Skeletal muscle satellite cell (primary cell): ENCODE data around the gene MORN4.
"Not testable (repeated sequence)": the region's sequence is repeated elsewhere in the genome, so short reads cannot be mapped to it uniquely, and the experiment has no call there.

Experiments used
- H3K27me3 ChIP-seq: 2 replicates; pipeline ENCODE4 v1.7.0; 2013; ENCODE audit warnings: low read length; ENCODE audit not compliant: control insufficient read depth, insufficient read depth
- H3K36me3 ChIP-seq: 2 replicates; pipeline ENCODE4 v1.7.0; 2013; ENCODE audit warnings: mild to moderate bottlenecking, control low read depth, low read length; ENCODE audit not compliant: insufficient read depth
- H3K4me1 ChIP-seq: 2 replicates; pipeline ENCODE4 v1.7.0; 2013; ENCODE audit warnings: low read length; ENCODE audit not compliant: control insufficient read depth, insufficient read depth
- H3K4me2 ChIP-seq: 2 replicates; pipeline ENCODE4 v1.7.0; 2013; ENCODE audit warnings: mild to moderate bottlenecking, low read length
- H3K4me3 ChIP-seq: 2 replicates; pipeline ENCODE4 v1.7.0; 2013; ENCODE audit warnings: low read length
- H3K9ac ChIP-seq: 2 replicates; pipeline ENCODE4 v1.7.0; 2013; ENCODE audit warnings: mild to moderate bottlenecking, low read depth, low read length, moderate library complexity
- H3K9me3 ChIP-seq: replicated peaks from 2 replicates; pipeline ENCODE4 v1.7.0; 2013; ENCODE audit warnings: mild to moderate bottlenecking, control low read depth, low read length

MORN4 gene

GRCh38 chr10:97640174-97640867, 7.0 kb upstream of the MORN4 start, which contains the start of gene PI4K2A:
Gene PI4K2A (plus strand): TSS chr10:97640671. CDS start chr10:97640743, 72 bp downstream.
- H3K36me3 ChIP-seq: peaks cover 15% of the 10 kb centered on the region
- H3K27me3 ChIP-seq: no peaks in the 10 kb centered on the region
- H3K4me3 ChIP-seq: peak within 1 kb of the TSS; percentile 97
- H3K4me2 ChIP-seq: peak within 1 kb of the TSS; percentile 87
- peaks cover 12% of the 10 kb centered on the region for H3K4me1 ChIP-seq
- no peaks in the 10 kb centered on the region for H3K9me3 ChIP-seq
- peak within 1 kb of the TSS; percentile 96 for H3K9ac ChIP-seq

DNA sequence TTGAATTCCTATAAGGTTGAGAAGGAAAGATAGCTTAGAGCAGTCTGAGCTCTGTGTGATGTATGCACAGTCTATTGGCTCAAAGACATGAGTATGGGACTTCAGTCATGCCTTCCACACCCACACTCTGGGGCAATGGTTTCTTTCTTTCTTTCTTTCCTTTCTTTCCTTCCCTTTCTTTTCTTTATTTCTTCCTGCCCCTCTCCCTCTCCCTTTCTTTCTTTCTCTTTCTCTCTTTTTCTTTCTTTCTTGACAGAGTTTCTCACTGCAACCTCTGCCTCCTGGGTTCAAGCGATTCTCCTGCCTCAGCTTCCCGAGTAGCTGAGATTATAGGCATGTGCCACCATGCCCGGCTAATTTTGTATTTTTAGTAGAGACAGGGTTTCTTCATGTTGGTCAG, 5.8 kb upstream of the MORN4 start:
- H3K4me2 ChIP-seq, H3K9ac ChIP-seq, H3K27me3 ChIP-seq, H3K4me3 ChIP-seq, H3K9me3 ChIP-seq, H3K36me3 ChIP-seq, H3K4me1 ChIP-seq: not testable (repeated sequence)

DNA sequence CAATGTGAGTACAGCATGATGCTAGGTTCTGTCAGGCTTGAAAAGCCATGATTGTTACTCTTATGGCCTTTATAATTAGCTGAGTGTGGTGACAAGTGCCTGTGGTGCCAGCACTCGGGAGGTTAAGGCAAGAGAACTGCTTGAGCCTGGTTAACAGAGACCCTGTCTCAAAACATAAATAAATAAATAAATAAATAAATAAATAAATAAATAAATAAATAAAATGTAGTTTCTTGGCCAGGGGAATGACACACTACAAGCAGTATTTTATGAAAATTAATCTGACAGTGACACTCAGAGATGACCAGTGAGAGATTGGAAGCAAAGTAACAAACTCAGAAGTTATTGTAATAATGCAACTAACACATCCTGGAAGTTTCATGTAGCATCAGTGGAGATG, 2.3 kb upstream of the MORN4 start:
- no peaks in the 10 kb centered on the region for H3K36me3 ChIP-seq
- no peaks in the 10 kb centered on the region for H3K27me3 ChIP-seq

GRCh38 chr10:97633921-97634320, 621 bp upstream of the MORN4 start:
- Histone ChIP-seq H3K4me2 (peak overlapping the region; percentile 97), H3K4me3 (peak overlapping the region; percentile 92), H3K36me3 (no peaks in the 10 kb centered on the region), H3K4me1 (peaks cover 10% of the 10 kb centered on the region), H3K9me3 (no peaks in the 10 kb centered on the region), H3K27me3 (no peaks in the 10 kb centered on the region), H3K9ac (peak overlapping the region; percentile 79)

More for the DNA sequence above, 2.3 kb upstream of the MORN4 start:
- H3K4me2 ChIP-seq: no peak overlapping the region
- H3K9me3 ChIP-seq: no peaks in the 10 kb centered on the region
- no peak overlapping the region for H3K4me3 ChIP-seq
- H3K4me1 ChIP-seq: peaks cover 10% of the 10 kb centered on the region
- no peak overlapping the region for H3K9ac ChIP-seq

GRCh38 chr10:97631098-97631497, 2.2 kb downstream of the MORN4 start:
- Histone ChIP-seq H3K27me3 (no peaks in the 10 kb centered on the region), H3K36me3 (no peaks in the 10 kb centered on the region), H3K9me3 (no peaks in the 10 kb centered on the region), H3K4me2 (no peak overlapping the region), H3K4me3 (no peak overlapping the region), H3K4me1 (peaks cover 10% of the 10 kb centered on the region), H3K9ac (no peak overlapping the region)

DNA sequence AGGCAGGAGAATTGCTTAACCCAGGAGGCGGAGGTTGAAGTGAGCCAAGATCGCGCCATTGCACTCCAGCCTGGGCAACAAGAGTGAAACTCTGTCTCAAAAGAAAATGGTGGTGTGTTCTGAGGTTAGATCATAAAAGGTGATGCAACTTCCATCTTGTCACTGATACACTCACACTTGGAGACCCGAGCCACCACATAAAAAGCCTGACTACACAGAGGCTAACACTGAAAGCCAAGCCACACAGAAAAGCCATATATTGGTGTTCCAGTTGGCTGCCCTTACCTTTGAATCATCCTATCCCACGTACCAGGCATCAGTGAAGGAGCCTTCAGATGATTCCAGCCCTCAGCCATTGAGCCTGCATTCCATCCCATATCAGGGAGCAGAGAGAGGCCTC, 4.0 kb downstream of the MORN4 start:
- Histone ChIP-seq H3K4me2 (no peak overlapping the region), H3K9ac (no peak overlapping the region), H3K9me3 (no peaks in the 10 kb centered on the region), H3K4me1 (peaks cover 10% of the 10 kb centered on the region), H3K36me3 (no peaks in the 10 kb centered on the region), H3K27me3 (no peaks in the 10 kb centered on the region), H3K4me3 (no peak overlapping the region)

DNA sequence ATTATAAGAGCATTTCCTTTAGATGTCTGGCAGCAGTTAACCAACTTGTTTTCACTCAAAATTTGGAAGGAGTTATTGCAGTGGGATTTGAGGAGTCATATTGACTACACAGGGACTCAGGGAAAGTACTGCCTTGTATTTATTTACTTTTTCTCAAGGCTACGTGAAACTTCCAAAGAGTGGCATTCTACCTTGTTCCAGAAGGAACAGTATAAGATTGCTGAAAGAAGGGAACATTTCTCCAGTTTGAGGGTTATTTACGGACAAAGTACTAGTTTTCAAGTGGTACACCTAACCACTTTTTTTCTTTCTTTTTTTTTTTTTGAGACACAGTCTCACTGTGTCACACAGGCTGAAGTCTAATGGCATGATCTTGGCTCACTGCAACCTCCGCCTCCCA, 5.1 kb downstream of the MORN4 start:
- Histone ChIP-seq H3K4me2 (no peak overlapping the region), H3K4me1 (peaks cover 5% of the 10 kb centered on the region), H3K4me3 (no peak overlapping the region), H3K9ac (no peak overlapping the region), H3K27me3 (no peaks in the 10 kb centered on the region), H3K9me3 (no peaks in the 10 kb centered on the region), H3K36me3 (no peaks in the 10 kb centered on the region)

- H3K4me1 ChIP-seq: peaks cover 5% of the 10 kb centered on the region
- H3K4me2 ChIP-seq: no peak overlapping the region
- H3K4me3 ChIP-seq: no peak overlapping the region
- no peaks in the 10 kb centered on the region for H3K36me3 ChIP-seq
- no peak overlapping the region for H3K9ac ChIP-seq
- no peaks in the 10 kb centered on the region for H3K27me3 ChIP-seq
- no peaks in the 10 kb centered on the region for H3K9me3 ChIP-seq
Measured at GRCh38 chr10:97627731-97628130, 5.6 kb downstream of the MORN4 start.

- H3K4me2 ChIP-seq: no peak overlapping the region
Measured at GRCh38 chr10:97623277-97623676, 10.0 kb downstream of the MORN4 start.

GRCh38 chr10:97618733-97619132, 14.6 kb downstream of the MORN4 start:
- H3K4me1 ChIP-seq: no peaks in the 10 kb centered on the region
- H3K4me3 ChIP-seq: no peak overlapping the region
- H3K27me3 ChIP-seq: no peaks in the 10 kb centered on the region

More at GRCh38 chr10:97623277-97623676, 10.0 kb downstream of the MORN4 start:
- Histone ChIP-seq H3K9ac (no peak overlapping the region), H3K4me3 (no peak overlapping the region), H3K9me3 (no peaks in the 10 kb centered on the region), H3K36me3 (no peaks in the 10 kb centered on the region), H3K4me1 (no peaks in the 10 kb centered on the region), H3K27me3 (no peaks in the 10 kb centered on the region)

GRCh38 chr10:97618285-97618684, 15.0 kb downstream of the MORN4 start:
- H3K9me3 ChIP-seq: no peaks in the 10 kb centered on the region
- no peaks in the 10 kb centered on the region for H3K36me3 ChIP-seq
- H3K9ac ChIP-seq: no peak overlapping the region
- no peaks in the 10 kb centered on the region for H3K4me1 ChIP-seq
- H3K4me2 ChIP-seq: no peak overlapping the region
- no peak overlapping the region for H3K4me3 ChIP-seq
- H3K27me3 ChIP-seq: no peaks in the 10 kb centered on the region

More at GRCh38 chr10:97618733-97619132, 14.6 kb downstream of the MORN4 start:
- Histone ChIP-seq H3K9me3 (no peaks in the 10 kb centered on the region), H3K36me3 (no peaks in the 10 kb centered on the region), H3K9ac (no peak overlapping the region), H3K4me2 (no peak overlapping the region)

DNA sequence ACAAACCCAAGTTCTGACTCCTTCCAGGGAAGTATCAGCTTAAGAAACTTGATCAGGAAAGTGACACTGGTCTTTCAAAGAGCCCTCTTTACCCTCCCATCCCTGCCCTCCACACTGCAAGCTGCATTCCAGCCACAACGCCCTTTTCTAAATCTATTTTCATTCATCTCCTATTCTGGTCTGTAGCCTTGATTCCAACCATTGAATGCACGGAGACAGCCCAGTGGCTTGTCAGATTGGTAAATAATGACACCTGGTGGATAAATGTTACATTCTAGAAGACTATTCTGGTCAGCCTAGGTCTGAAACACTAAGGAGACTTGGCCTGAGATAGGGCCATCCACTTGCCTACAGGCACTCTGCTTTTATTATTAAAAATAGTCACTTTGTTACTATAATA, 20.9 kb downstream of the MORN4 start:
- Histone ChIP-seq H3K9ac (no peak overlapping the region), H3K4me3 (no peak overlapping the region), H3K36me3 (no peaks in the 10 kb centered on the region), H3K4me1 (no peaks in the 10 kb centered on the region), H3K27me3 (no peaks in the 10 kb centered on the region), H3K4me2 (no peak overlapping the region), H3K9me3 (no peaks in the 10 kb centered on the region)
